HG02623 (cell line): ENCODE data around the gene CPT2.
A peak's percentile ranks its signal among the peaks of the same experiment; 100 is the strongest.

Source experiments
- ATAC-seq: cut with Tn5 transposase; IDR thresholded peaks from one replicate; pipeline ENCODE4 v1.9.1; 2021; ENCODE audit warnings: moderate library complexity; ENCODE audit not compliant: unreplicated experiment

CPT2 gene

DNA sequence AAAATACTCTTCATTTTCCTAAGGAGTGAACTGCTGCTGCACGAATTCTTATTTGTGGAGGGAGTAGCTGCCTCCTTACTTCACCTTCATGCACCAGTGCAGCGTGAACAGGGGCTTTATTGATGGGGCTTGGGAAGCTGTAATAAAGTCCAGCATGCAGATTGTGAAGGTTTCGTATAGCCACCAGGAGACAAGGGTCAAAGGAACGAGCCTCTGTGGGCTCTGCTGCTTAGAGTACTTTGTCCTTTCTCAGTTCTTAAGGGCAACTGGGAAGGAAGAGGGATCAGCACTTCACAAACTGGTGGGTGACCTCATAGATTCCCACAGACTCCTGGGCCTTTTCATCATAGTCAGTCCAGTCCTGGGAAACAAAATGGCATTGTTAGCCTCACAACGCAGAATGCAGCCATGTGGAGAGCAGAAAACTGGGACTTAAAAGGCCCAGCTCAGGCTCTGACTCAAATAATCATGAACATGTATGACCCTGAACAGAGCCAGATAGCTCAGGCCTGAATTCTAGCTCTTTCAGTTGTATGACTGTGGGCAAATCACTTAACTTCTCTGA, 17.8 kb downstream of the CPT2 start:
- no peak for ATAC-seq

DNA sequence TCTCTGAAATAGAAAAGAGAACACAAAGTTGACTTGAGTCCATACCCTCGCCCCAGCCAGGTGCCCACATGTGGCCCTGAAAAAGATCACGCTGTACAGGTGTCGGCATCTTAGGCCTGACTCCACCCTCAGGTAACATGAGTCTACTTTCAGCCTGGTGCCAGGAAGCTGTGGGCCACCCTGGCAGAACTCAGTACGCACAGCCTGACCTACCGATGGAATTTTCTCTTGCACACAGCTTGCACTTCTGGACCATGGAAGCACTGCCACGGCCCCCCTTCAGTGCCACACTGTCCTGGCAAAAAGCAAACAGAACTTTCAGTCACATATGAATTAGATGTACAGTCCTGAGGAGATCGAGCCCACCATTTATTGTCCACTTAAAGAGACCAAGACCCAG, 21.6 kb downstream of the CPT2 start:
- ATAC-seq = no peak

DNA sequence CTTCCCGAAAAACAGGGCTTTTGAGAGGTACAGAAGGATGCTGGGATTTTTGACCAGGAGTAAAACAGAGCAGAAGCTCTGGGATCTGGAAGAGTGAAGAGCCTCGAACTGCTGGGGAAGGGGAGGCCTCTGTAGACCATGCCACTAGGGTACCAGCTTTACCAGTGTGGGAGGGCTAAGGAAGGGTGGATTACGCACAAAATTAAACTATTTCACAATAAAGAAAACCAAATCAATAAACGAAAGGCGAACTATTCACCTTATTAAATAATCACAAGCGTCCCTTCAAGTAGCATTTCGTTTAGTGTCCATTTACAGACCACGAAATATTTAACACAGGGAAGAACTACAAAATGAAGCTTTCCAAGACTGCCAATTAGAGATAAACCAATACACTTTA, 23.1 kb downstream of the CPT2 start:
- ATAC-seq = no peak

DNA sequence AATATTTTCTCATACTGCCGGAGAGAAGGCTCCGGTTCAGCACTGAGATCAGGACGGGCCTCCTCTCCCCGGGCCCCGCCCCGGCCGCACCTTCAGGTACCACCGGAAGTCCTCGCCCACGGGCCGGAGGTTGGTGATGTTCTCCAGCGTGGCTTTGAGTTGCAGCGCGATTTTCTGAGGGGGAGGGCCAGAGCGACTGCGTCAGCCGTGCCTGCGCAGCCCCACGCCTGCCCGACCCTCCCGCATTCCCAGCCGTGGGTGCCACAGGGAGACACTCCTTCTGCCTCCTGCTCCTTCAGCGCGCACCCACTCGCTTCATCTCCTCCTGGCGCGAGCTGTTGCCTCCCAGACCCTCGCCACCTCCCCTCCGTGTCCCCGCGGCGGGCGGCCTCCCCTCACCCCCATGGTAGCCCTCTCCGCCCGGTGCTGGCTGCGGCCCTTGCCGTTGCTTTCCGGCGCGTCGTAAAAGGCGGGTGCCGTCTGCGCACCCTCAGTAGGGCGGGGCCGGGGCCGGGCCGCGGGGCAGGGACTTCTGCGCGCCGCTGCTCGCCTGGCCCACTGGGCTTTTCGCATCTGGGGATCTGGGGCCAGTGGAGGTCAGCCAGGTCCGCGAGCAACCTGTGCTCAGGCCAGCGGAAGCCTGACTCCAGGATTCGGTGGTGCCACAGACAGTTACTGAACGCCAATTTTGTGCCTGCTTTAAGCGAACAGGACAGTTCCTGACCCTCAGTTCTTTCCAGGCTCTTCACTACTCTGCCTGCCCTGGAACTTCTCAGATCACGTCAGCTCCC, 23.7 kb downstream of the CPT2 start, which contains the start of gene CZIB:
TSS of gene CZIB (minus strand) at position 464 of the 791 bp plus-strand sequence. CDS start at position 405, 59 bp downstream.
- ATAC-seq = peak; percentile 89

DNA sequence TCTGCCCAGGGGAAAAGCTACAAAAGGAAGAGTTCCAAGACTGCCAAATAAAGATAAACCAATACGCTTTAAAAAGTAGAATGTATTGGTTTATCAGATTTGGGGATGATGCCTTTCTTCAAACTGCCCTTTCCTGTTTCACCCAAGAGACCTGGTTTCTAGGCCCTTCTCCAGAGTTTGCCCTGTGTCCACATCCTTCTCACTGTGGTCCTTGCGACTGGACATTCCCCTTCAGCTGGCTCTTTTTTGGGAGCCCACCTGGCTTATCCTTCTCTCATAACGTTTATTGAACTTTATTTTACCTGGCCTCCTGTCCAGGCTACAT, 24.3 kb downstream of the CPT2 start:
- no peak for ATAC-seq

DNA sequence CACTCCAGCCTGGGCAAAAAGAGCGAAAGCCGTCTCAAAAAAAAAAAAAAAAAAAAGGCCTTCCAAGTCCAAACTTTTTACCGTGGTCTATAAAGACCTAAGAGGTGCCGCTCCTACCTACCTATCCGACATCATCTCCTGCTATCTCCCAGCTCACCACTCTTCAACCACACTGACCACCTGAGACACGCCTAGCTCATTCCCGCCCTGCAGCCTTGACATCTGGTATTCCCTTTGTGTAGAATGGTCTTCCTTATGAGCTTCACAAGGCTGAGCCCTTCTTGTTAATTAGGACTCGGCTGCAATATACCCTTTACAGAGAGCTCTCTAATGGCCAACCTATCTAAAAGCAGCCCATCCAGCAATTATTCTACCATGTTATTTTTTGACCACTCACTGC, 41.0 kb downstream of the CPT2 start:
- ATAC-seq = no peak

DNA sequence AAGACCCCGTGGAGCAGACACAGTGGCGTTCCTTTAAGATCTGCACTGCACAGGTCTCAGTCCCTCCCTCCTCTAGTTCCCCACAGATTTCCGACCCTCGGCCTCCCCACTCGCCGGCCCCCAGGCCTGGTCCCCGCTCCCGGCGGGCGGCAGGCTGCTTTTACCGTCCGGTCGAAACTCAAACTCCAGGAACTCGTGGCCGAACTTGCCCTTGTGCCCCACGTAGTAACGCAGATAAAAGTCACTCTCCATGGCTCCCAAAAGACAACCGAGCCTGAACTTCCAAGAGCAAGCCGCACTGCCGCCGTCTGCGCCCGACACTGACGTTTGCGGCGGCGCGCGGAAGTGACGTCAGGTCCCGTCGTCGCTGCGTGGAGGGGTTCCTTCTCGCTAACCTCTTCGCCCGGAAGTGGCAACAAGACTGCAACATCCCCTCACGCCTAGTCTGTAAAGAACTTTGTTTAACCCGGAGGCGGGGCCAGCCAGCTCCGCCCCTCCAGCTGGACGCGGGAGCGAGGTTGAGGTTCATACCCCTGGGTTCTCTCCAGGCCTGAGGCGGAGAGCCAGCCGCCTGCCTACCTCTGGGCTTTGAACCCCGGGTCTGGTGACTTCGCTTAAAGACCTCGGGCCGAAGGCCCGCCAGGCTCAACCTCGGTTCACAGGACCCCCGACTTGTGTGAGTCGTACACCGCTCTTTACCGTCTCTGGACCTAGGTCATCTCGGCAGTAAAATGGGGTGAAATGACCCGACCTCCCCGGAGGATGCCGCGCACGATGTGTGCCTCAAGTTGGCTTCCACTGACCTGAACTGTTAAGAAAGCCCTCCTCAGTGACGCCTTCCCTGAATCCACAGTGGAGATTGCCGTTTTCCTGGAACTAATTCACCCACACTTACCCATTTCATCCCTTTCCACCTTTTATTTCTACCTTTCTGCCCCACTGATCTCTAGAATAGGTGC, 41.9 kb downstream of the CPT2 start, which contains the start of gene MAGOH:
TSS of gene MAGOH (minus strand) at position 322 of the 959 bp plus-strand sequence. CDS start at position 252, 70 bp downstream.
- peak; percentile 97 for ATAC-seq

DNA sequence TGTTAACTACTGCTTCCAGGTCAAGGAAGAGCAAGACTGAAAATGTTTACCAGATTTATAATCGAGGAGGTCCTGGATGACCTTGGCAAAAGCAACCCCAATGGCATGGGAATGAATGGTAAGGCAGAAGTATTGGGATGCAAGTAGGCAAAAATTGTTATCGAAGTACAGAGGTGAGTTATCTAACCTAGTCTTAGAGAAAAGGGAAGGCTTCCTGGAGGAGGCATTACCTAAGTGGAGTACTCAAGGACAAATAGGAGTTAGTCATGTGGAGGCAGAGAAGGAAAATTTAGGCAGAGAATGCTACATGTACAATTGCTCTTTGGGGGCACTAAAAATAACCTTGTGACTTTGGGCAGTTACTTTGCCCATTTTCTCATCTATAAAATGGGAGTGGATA, 45.2 kb downstream of the CPT2 start:
- ATAC-seq = no peak

DNA sequence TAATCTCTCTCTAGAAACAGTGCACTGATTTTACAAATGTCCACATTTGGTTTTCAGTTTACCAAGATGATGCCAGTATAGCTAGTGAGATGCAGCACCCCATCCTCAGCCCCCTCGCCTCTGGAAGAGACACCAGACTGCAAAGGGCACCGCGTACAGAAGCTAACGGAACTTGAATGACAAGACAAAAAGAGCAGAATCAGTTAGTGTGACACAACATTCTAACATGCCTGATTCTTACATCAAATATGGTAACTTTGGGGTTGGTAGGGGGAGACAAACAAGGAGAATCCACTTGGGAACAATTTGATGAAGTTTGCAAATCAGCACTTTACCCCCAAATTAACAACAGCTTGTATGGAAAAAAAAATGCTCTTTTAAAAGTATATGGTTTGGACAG, 45.8 kb downstream of the CPT2 start:
- no peak for ATAC-seq

DNA sequence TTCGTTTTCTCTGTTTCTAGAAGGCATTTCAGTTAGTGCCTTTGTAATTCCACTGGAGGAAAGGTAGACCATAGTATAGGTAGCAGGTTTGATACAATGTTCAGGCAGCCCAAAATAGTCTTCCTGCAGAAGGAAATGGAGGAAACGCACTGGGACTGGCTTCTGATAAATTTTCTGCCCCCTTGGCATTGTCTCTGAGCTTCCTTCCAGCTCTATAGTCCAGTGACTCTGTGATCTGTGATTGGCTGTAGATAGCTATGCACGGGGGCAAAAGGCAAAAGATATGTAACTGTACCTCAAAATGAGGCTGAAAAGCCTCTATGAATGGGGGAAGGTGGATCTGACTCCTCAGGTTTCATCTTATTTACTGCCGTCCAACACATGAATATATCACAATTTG, 47.5 kb downstream of the CPT2 start:
- no peak for ATAC-seq

DNA sequence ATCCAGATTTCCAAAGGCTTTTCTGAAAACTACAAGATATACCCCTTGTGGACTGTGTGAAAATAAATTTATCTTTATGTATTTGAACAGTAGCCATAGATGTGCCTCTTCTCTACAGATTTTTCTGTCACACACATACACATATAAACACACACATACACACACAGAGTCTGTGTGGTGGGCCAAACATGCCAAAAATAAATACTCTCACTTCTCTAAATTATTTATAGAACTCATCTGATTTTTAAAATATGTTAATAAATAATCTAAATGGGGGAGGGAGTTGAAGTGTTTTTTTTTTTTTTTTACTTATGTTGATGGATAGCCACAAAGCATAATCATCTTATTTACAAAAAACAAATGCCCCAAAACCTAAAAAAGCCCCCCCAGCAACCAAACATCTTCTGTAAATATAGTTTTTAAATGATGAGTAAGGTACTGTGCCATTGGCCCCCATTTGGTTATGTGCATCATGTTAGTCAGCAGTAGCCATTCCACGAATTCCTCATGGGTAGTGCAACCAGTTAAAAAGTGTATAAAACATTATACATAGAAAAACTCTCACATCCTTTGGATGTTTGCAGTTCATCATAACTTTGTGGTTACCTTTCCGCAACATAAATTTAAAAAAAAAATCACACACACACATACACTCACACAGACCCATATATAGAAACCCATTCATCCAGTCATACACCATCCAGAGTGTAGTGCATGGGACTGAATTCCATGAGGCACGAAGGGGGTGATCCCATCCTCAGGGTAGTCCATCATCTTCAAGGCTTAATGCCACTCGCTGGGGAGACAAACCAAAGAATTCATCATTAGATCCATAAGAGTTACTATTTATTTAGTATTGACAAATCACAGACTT, 49.9 kb downstream of the CPT2 start:
- no peak for ATAC-seq

DNA sequence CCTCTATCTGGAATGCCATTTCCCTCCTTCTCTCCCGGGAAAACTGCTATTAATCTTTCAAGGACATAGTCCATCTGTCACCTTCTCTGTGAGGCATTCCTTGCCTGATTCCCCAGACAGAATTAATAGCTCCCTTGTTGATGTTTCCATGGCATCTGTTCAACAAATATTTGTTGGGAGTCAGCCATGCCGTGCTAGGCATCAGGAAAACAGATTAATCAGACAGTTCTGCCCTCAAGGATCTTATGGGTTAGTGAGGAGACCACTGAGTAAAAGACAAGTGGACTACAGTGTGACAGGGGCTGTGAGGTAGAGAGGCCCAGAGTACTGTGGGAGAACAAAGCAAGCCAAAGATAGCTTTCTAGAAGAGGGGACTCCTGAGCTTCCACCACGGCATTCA, 53.1 kb downstream of the CPT2 start:
- no peak for ATAC-seq

DNA sequence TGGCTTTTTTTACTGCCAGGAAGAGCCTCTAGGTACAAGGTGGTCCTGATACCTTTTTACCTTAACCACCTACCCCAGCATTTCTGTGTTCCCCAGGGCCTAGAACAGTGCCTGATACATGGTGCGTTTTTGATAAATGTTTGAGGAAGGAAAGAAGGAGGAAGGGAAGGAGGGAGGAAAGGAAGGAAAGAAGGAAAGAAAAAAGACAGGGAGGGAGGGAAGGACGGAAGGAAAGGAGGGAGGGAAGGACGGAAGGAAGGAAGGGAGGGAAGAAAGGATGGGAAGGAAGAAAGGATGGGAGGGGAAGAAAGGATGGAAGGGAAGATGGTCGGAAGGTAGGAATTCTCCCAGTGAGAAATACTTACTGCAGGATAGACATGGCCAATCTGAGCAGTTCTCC, 53.7 kb downstream of the CPT2 start:
- no peak for ATAC-seq

DNA sequence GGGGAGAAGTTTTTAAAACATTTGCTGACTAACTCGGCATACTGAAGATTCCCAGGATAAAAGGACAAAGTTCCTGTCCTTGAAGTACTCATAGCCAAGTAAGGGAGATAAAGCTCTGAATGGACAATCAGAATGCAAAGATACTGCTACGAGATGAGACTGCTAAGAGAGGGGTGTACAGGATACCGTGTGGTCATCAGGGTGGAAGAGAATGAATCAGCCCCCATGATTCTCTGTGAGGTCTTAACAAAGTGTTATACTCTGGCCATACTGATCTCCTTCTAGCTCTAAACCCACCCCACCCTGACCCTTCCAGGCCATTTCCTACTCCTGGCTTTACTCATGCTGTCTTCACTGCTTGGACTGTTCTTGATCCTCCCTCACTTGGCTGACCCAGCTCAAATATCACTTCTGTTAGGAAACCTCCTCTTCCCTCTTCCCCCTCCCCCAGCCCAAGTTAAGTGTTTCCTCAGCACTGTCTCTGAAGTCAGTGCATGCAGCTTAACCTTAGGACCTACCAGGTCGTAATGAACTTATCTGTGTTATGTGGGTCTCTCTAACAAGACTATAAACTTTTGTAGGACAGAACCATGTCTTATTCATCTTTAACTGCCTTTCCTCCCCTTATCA, 57.5 kb downstream of the CPT2 start:
- ATAC-seq = no peak

DNA sequence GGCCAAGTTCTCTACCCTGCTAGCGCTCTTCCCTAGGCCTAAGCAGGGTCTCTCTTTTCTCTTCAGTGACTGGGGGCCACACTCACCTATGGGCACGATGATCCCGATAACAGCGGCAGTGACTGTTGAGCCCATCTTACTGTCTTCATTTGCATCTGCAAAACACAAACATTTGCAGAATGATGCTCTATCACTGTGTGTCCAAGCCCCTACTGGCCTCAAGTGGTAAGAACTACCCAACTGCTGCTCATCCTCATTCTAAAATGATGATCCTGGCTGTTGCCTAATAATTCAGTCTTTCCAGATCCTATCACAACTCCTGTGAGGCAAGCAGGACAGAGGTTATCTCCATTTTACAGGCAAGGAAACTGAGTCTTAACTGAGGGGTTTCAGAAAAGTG, 58.4 kb downstream of the CPT2 start:
- no peak for ATAC-seq

DNA sequence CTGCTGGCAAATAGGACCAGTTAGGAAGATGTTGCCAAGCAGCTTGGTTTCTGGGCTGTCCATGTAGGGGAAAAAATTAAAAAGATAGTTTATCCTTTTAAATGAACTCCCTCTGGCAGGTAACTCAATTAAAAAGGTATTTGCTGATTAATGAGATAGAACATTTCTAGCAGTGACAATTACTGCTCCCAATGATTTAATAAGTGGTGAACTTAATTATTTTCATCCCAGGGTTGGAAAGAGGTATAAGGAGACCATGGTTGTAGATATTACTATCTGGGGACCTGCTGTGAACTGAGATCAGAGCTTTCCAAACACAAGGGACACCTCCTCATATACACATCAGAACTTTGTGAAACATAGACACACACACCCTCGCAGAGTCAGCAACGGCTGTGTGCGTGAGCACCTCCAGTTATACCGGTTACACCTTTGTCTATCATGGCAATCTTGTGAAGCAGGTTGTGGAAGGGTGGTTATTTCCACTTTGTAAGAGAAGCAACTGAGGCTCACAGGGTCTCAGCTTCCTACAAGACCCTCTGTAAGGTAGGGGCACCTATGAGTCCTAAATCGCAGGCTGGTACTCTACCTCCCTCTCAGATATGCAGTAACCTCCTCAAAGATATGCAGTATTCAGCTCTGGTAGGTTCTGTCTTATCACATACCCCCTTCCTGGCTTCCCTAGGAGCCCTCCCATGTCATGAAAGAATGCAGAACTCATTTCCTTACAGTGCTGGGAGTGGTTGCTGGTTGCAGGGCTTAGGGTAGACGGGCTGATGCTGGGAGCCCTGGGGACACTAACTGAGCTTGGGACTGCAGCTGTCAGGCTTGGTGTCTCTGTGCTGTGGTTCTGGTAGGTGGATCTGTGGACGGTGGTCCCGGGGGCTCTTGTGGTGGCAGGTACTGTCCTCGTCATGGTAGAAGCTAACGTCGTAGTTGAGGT, 60.2 kb downstream of the CPT2 start:
- ATAC-seq = no peak

DNA sequence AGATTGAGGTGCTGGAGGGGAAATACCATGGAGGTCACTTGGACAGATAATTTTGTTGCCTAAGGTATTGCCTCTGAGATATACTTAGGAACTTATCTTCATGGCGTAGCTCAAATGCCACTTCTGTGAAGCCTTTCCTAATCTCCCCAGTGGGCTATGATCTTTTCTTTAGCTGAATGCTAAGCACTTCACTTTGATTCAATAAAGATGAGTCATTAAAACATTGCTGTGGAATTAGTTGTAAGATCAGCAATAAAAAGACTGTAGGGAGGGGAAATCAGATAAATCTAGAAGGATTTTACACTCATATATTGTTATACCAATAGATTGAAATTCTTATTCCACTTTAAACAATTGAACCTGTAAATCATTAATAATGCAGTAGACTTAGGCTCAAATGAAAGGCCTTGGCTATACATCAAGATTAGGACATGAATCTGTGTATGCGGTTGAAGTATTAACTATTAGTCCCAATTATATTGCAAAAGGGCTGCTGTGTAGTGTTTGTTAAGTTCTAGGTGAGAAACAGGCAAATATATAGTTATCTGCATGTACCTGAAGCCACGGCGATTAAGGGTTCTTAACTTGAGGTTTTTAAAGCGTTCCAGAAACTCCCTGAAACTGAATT, 60.9 kb downstream of the CPT2 start:
- no peak for ATAC-seq

DNA sequence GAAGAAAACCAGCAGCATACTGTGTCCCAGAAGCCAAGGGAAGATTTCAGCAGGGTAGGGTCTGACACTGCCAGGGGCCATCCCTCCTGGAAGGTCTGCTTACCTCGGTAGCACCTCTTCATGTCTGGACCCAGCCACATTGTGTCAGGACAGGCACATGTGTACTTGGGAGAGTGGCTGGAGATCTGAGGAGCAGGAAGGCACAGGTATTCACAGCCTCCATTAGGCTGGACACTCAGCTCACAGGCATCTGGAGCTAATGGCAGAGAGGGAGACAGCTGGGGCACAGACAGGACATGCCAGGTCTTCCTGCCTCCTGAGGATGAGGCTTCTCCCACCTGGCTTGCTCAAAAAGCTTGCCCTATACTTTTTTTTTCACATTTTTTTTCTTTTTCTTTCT, 61.6 kb downstream of the CPT2 start:
- no peak for ATAC-seq

DNA sequence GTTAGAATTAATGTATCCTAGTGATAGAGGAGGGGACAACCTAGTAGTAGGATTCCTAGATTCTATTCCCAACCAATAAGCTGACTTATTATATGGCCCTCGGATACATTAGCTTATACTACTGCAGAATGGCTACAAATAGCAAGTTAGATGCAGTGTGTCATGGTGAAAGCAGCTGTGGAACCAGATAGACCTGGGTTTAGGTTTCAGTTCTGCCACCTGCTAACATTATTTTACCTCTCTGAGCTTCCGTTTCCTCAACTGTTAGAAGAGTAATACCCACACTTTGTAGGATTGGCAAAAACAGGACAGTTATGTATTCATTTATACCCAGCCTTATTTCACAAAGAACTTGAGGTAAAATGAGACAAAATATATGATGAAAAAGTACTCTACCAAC, 63.3 kb downstream of the CPT2 start:
- no peak for ATAC-seq
